IPS-18a (cell line): ENCODE measurements around the gene NAA10.

ENCODE experiments used
- H3K27ac ChIP-seq: one replicate; pipeline ENCODE4 v1.5.1; 2013; ENCODE audit warnings: low read length
- H3K27me3 ChIP-seq: one replicate; pipeline ENCODE4 v1.6.1; 2013; ENCODE audit warnings: mild to moderate bottlenecking, low read length; ENCODE audit not compliant: control insufficient read depth, insufficient read depth
- H3K36me3 ChIP-seq: one replicate; pipeline ENCODE4 v1.6.1; 2013; ENCODE audit warnings: low read depth, low read length; ENCODE audit not compliant: control insufficient read depth
- H3K4me1 ChIP-seq: one replicate; pipeline ENCODE4 v1.6.1; 2013; ENCODE audit warnings: low read depth, low read length; ENCODE audit not compliant: control insufficient read depth
- H3K4me3 ChIP-seq: one replicate; pipeline ENCODE4 v1.5.1; 2013; ENCODE audit warnings: low read length
- H3K9ac ChIP-seq: one replicate; pipeline ENCODE4 v1.6.1; 2013; ENCODE audit warnings: mild to moderate bottlenecking, low read length, moderate library complexity
- H3K9me3 ChIP-seq: one replicate; pipeline ENCODE4 v1.6.1; 2013; ENCODE audit warnings: low read depth, low read length; ENCODE audit not compliant: control insufficient read depth

The NAA10 gene

GRCh38 chrX:153965406-153965805 is 30.6 kb upstream of the NAA10 start:
- H3K9ac ChIP-seq = no peak overlapping the region
- H3K27ac ChIP-seq = no peak overlapping the region
- H3K36me3 ChIP-seq = peaks cover 32% of the 10 kb centered on the region
- peaks cover 7% of the 10 kb centered on the region for H3K4me1 ChIP-seq
- H3K27me3 ChIP-seq = no peaks in the 10 kb centered on the region
- no peak overlapping the region for H3K4me3 ChIP-seq
- H3K9me3 ChIP-seq = peaks cover 11% of the 10 kb centered on the region

GRCh38 chrX:153964105-153964504 is 29.3 kb upstream of the NAA10 start:
- Histone ChIP-seq H3K4me1 (peaks cover 7% of the 10 kb centered on the region), H3K36me3 (peaks cover 44% of the 10 kb centered on the region), H3K27ac (no peak overlapping the region), H3K4me3 (no peak overlapping the region), H3K9me3 (peaks cover 11% of the 10 kb centered on the region), H3K9ac (no peak overlapping the region), H3K27me3 (no peaks in the 10 kb centered on the region)

- Histone ChIP-seq H3K4me3 (no peak overlapping the region), H3K36me3 (peaks cover 49% of the 10 kb centered on the region), H3K27me3 (no peaks in the 10 kb centered on the region), H3K9me3 (peaks cover 11% of the 10 kb centered on the region), H3K9ac (no peak overlapping the region), H3K4me1 (peaks cover 7% of the 10 kb centered on the region), H3K27ac (no peak overlapping the region)
Measured at GRCh38 chrX:153963546-153963945, 28.7 kb upstream of the NAA10 start.

- no peaks in the 10 kb centered on the region for H3K27me3 ChIP-seq
- peaks cover 12% of the 10 kb centered on the region for H3K9me3 ChIP-seq
- no peak overlapping the region for H3K27ac ChIP-seq
- H3K4me1 ChIP-seq = no peaks in the 10 kb centered on the region
- H3K9ac ChIP-seq = no peak overlapping the region
- no peak overlapping the region for H3K4me3 ChIP-seq
- peaks cover 71% of the 10 kb centered on the region for H3K36me3 ChIP-seq
Measured at GRCh38 chrX:153961292-153961691, 26.5 kb upstream of the NAA10 start.

GRCh38 chrX:153960786-153961185 is 25.9 kb upstream of the NAA10 start:
- no peak overlapping the region for H3K9ac ChIP-seq
- no peaks in the 10 kb centered on the region for H3K4me1 ChIP-seq
- H3K27me3 ChIP-seq = no peaks in the 10 kb centered on the region
- peaks cover 12% of the 10 kb centered on the region for H3K9me3 ChIP-seq
- no peak overlapping the region for H3K27ac ChIP-seq
- peaks cover 75% of the 10 kb centered on the region for H3K36me3 ChIP-seq
- no peak overlapping the region for H3K4me3 ChIP-seq

- Histone ChIP-seq H3K27me3 (no peaks in the 10 kb centered on the region), H3K4me3 (no peak overlapping the region), H3K27ac (no peak overlapping the region), H3K9ac (no peak overlapping the region), H3K9me3 (peaks cover 12% of the 10 kb centered on the region), H3K4me1 (no peaks in the 10 kb centered on the region), H3K36me3 (peaks cover 82% of the 10 kb centered on the region)
Measured at GRCh38 chrX:153960077-153960476, 25.2 kb upstream of the NAA10 start.

GRCh38 chrX:153959649-153960048 is 24.8 kb upstream of the NAA10 start:
- Histone ChIP-seq H3K4me1 (no peaks in the 10 kb centered on the region), H3K27ac (no peak overlapping the region), H3K36me3 (peaks cover 86% of the 10 kb centered on the region)

GRCh38 chrX:153958605-153959004 is 23.8 kb upstream of the NAA10 start:
- H3K27me3 ChIP-seq = no peaks in the 10 kb centered on the region
- H3K4me1 ChIP-seq = no peaks in the 10 kb centered on the region
- H3K27ac ChIP-seq = no peak overlapping the region
- peaks cover 12% of the 10 kb centered on the region for H3K9me3 ChIP-seq
- H3K4me3 ChIP-seq = no peak overlapping the region
- H3K9ac ChIP-seq = no peak overlapping the region
- H3K36me3 ChIP-seq = peaks cover 82% of the 10 kb centered on the region

More at GRCh38 chrX:153959649-153960048, 24.8 kb upstream of the NAA10 start:
- H3K9ac ChIP-seq = no peak overlapping the region
- peaks cover 12% of the 10 kb centered on the region for H3K9me3 ChIP-seq
- H3K27me3 ChIP-seq = no peaks in the 10 kb centered on the region
- no peak overlapping the region for H3K4me3 ChIP-seq

GRCh38 chrX:153957224-153957623 is 22.4 kb upstream of the NAA10 start:
- Histone ChIP-seq H3K4me3 (no peak overlapping the region), H3K36me3 (peaks cover 82% of the 10 kb centered on the region), H3K27ac (no peak overlapping the region), H3K9me3 (peaks cover 12% of the 10 kb centered on the region), H3K9ac (no peak overlapping the region), H3K27me3 (no peaks in the 10 kb centered on the region), H3K4me1 (no peaks in the 10 kb centered on the region)

GRCh38 chrX:153956044-153956907 is 21.4 kb upstream of the NAA10 start:
- H3K9ac ChIP-seq = no peak overlapping the region
- H3K4me3 ChIP-seq = no peak overlapping the region
- H3K4me1 ChIP-seq = no peaks in the 10 kb centered on the region
- no peaks in the 10 kb centered on the region for H3K27me3 ChIP-seq
- no peak overlapping the region for H3K27ac ChIP-seq
- H3K36me3 ChIP-seq = peaks cover 81% of the 10 kb centered on the region
- H3K9me3 ChIP-seq = peaks cover 6% of the 10 kb centered on the region

GRCh38 chrX:153955228-153955732 is 20.4 kb upstream of the NAA10 start:
- Histone ChIP-seq H3K9ac (no peak overlapping the region), H3K9me3 (peaks cover 4% of the 10 kb centered on the region), H3K4me1 (no peaks in the 10 kb centered on the region), H3K27me3 (no peaks in the 10 kb centered on the region), H3K36me3 (peaks cover 81% of the 10 kb centered on the region), H3K27ac (no peak overlapping the region), H3K4me3 (no peak overlapping the region)
